Liver (tissue), 3 donors: ENCODE results near the gene CAPZB.
"Not testable (repeated sequence)": the region's sequence is repeated elsewhere in the genome, so short reads cannot be mapped to it uniquely, and the experiment has no call there.

Experiments
- CTCF ChIP-seq: fragments of 150-350 bp; IDR thresholded peaks from 2 replicates; pipeline ENCODE4 v1.5.1; 2017; ENCODE audit warnings: improper control_type of control experiment, low read depth, low read length; ENCODE audit not compliant: missing input control
- MAX ChIP-seq: IDR thresholded peaks from 2 replicates; pipeline ENCODE4 v1.6.1; 2016; ENCODE audit warnings: antibody characterized with exemption
- RAD21 ChIP-seq, 2 donors: IDR thresholded peaks; 2 replicates each; pipeline ENCODE4 v1.6.1; 2016; ENCODE audit warnings: antibody characterized with exemption in 2 of 2, mild to moderate bottlenecking in 2 of 2
- YY1 ChIP-seq: IDR thresholded peaks from 2 replicates; pipeline ENCODE4 v1.6.1; 2016; ENCODE audit warnings: antibody characterized with exemption, mild to moderate bottlenecking
- donor health status: healthy.
- donor health status: healthy.

- not testable (repeated sequence) for TF ChIP-seq RAD21 (IDR thresholded peaks at IDR 0.05); CTCF; MAX; YY1
Observed at GRCh38 chr1:19304081-19304480, 181.3 kb downstream of the CAPZB start.
